Astrocyte of the spinal cord (primary cell): ENCODE data around the gene OR8G1.

Source experiments
- DNase-seq: peaks from one replicate; pipeline ENCODE4 v3.0.0; 2011; ENCODE audit warnings: low read depth, low spot score
- H3K4me3 ChIP-seq: 2 replicates; pipeline ENCODE4 v1.5.1; 2011; ENCODE audit warnings: low read depth, mild to moderate bottlenecking, low read length, moderate library complexity
- CTCF ChIP-seq: IDR thresholded peaks from 2 replicates; pipeline ENCODE4 v1.5.1; 2012; ENCODE audit warnings: low read depth, mild to moderate bottlenecking, low read length, inconsistent platforms
- in situ Hi-C: cut with HindIII; loops from 2 replicates; pipeline ENCODE4 v1.10.0; 2017; ENCODE audit warnings: low sequenced_read_pairs

OR8G1 gene

GRCh38 chr11:124198897-124199296, 42.0 kb upstream of the OR8G1 start:
- no peak for DNase-seq
- no peak for TF ChIP-seq CTCF
- in situ Hi-C loops, result no loop called here
- no peak overlapping the region for H3K4me3 ChIP-seq

- no peak for TF ChIP-seq CTCF
- H3K4me3 ChIP-seq, result no peak overlapping the region
Measured at GRCh38 chr11:124199702-124200101, 41.2 kb upstream of the OR8G1 start.

GRCh38 chr11:124200671-124201070, 40.2 kb upstream of the OR8G1 start:
- DNase-seq, result no peak
- H3K4me3 ChIP-seq, result no peak overlapping the region
- in situ Hi-C loops, result no loop called here
- no peak for TF ChIP-seq CTCF

More at GRCh38 chr11:124199702-124200101, 41.2 kb upstream of the OR8G1 start:
- DNase-seq, result peak; percentile 48
- in situ Hi-C loops, result no loop called here

GRCh38 chr11:124202951-124203350, 37.9 kb upstream of the OR8G1 start:
- TF ChIP-seq CTCF, result no peak
- no peak for DNase-seq
- in situ Hi-C loops, result no loop called here
- H3K4me3 ChIP-seq, result no peak overlapping the region

- in situ Hi-C loops, result no loop called here
- no peak for DNase-seq
- TF ChIP-seq CTCF, result no peak
- no peak overlapping the region for H3K4me3 ChIP-seq
Measured at GRCh38 chr11:124204008-124204407, 36.9 kb upstream of the OR8G1 start.

GRCh38 chr11:124207102-124207792, 33.6 kb upstream of the OR8G1 start:
- no peak for DNase-seq
- in situ Hi-C loops, result no loop called here
- no peak overlapping the region for H3K4me3 ChIP-seq
- no peak for TF ChIP-seq CTCF
